Mesodermal cell (in vitro differentiated cells): ENCODE data around the gene ZNF385D.
"Not testable (repeated sequence)": the region's sequence is repeated elsewhere in the genome, so short reads cannot be mapped to it uniquely, and the experiment has no call there.

Source experiments
- H3K27ac ChIP-seq: 2 replicates; pipeline ENCODE4 v1.7.0; 2013; ENCODE audit warnings: mild to moderate bottlenecking, low read depth, low read length, moderate library complexity; ENCODE audit not compliant: severe bottlenecking
- H3K36me3 ChIP-seq: 2 replicates; pipeline ENCODE4 v1.7.1; 2013; ENCODE audit warnings: mild to moderate bottlenecking, low read length, moderate library complexity; ENCODE audit not compliant: control insufficient read depth, insufficient read depth
- H3K4me1 ChIP-seq: one replicate; pipeline ENCODE4 v1.7.1; 2013; ENCODE audit warnings: mild to moderate bottlenecking, low read length; ENCODE audit not compliant: insufficient read depth, control insufficient read depth, poor library complexity, severe bottlenecking
- H3K4me3 ChIP-seq: 2 replicates; pipeline ENCODE4 v1.7.0; 2013; ENCODE audit warnings: low read length, control low read depth, mild to moderate bottlenecking; ENCODE audit not compliant: insufficient read depth, poor library complexity, severe bottlenecking; ENCODE audit errors: extremely low read depth
- H3K9me3 ChIP-seq: 2 replicates; pipeline ENCODE4 v1.7.1; 2013; ENCODE audit warnings: mild to moderate bottlenecking, low read length, moderate library complexity; ENCODE audit not compliant: control insufficient read depth
- WGBS, 2 experiments: methylation state at CpG; one replicate each; pipeline ENCODE4 v1.1.5; 2013; ENCODE audit warnings: missing lambda C conversion rate in 2 of 2; ENCODE audit not compliant: insufficient coverage in 2 of 2; 5-methylcytosine and 5-hydroxymethylcytosine counted together

ZNF385D gene

GRCh38 chr3:21524133-21524532 is 226.9 kb downstream of the ZNF385D start:
- WGBS, 2 experiments = 71% methylated on average over 1 of the region's 2 CpGs; no CpG with 5 or more reads in 1 of the 2 experiments
- Histone ChIP-seq H3K9me3 (no peaks in the 10 kb centered on the region), H3K27ac (no peak overlapping the region), H3K36me3 (no peaks in the 10 kb centered on the region), H3K4me3 (no peak overlapping the region), H3K4me1 (no peaks in the 10 kb centered on the region)

- 75 to 87% methylated on average over 2 to 3 of the region's 4 CpGs for WGBS, 2 experiments
- Histone ChIP-seq H3K9me3 (no peaks in the 10 kb centered on the region), H3K4me3 (no peak overlapping the region), H3K4me1 (no peaks in the 10 kb centered on the region), H3K27ac (no peak overlapping the region), H3K36me3 (no peaks in the 10 kb centered on the region)
Measured at GRCh38 chr3:21520106-21520963, 230.7 kb downstream of the ZNF385D start.

DNA sequence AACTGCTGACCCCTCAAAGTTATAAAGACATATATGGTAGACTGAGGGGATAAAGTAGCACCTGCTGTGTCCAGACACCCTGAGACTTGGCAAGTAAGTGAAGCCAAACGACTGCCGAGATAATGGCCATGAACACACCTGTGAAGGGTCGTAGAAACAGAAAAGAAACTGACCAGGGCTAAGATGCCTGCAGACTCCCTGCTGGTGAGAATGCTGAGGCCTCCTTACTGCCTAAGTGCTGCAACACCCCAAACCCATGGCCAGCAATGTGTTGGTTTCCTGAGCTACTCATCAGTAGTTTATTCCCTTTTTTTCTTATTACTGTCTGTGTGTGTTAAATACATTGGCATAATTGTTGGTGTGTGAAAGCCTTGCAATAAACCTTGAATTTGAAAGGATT is 233.8 kb downstream of the ZNF385D start:
- 40 to 82% methylated on average over 3 of the region's 3 CpGs for WGBS, 2 experiments
- Histone ChIP-seq H3K4me1 (no peaks in the 10 kb centered on the region), H3K9me3 (no peaks in the 10 kb centered on the region), H3K36me3 (no peaks in the 10 kb centered on the region), H3K27ac (no peak overlapping the region), H3K4me3 (no peak overlapping the region)

GRCh38 chr3:21515417-21515816 is 235.6 kb downstream of the ZNF385D start:
- Histone ChIP-seq H3K27ac (no peak overlapping the region), H3K4me1 (no peaks in the 10 kb centered on the region), H3K4me3 (no peak overlapping the region), H3K36me3 (no peaks in the 10 kb centered on the region), H3K9me3 (no peaks in the 10 kb centered on the region)
- no CpG with 5 or more reads among the region's 1 CpG for WGBS, 2 experiments

DNA sequence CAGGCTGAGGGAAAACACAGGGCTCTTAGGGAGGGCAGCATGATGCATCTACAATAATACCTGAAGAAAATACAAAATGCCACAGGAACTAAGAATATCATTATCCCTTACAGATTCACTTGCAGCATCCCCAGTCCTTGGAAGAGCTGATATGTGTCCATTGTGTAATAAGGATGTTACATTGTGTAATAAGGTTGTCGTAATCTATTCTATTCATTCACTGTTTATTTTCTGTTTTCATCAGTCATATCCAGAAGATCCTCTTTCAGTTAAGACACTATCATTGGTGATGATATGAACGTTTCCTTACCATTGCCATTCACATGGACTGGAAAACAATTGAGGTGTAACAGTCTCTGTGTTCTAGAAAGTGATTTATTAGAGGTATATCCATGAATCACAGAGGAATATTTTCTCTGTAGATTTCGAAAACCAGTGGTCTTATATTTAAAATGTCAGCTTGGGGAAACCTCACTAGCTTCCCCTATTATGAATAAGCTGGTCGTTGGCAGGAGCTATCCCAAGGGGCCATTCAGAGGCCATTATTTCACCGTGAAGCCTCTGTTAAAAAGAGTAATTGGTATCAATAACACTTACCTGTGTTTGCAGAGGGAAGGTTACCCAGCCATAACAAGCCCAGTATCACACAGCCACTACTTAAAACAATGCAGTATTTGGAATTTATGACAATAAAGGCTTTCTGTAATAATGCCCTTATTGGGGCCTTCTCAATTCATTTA is 241.1 kb downstream of the ZNF385D start:
- no peak overlapping the region for H3K4me3 ChIP-seq

DNA sequence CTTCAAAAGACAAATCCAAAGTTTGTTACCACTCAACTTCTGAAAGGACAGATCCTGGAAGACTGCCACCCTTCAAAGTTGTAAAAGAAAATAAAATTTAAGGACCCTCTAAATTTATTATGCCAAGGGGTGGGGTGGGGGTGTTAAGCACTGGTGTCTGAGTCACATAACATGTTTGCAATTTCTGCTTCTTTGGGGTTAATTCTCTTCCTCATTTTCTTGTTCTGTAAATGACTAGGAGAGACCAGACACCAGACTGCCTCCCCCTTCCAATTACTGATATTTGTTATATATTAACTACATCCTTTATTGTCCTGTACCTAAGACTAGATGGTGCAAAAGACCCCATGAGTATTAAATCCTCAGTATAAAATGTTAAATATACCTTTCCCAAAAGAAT is 242.8 kb downstream of the ZNF385D start:
- no peaks in the 10 kb centered on the region for H3K4me1 ChIP-seq

More for the DNA sequence above, 241.1 kb downstream of the ZNF385D start:
- WGBS, 2 experiments = 60% methylated on average over 1 of the region's 5 CpGs; no CpG with 5 or more reads in 1 of the 2 experiments
- H3K27ac ChIP-seq = no peak overlapping the region
- H3K4me1 ChIP-seq = no peaks in the 10 kb centered on the region
- H3K36me3 ChIP-seq = no peaks in the 10 kb centered on the region
- H3K9me3 ChIP-seq = no peaks in the 10 kb centered on the region

GRCh38 chr3:21505711-21506460 is 245.1 kb downstream of the ZNF385D start:
- WGBS, 2 experiments = 83 to 100% methylated on average over 1 to 2 of the region's 4 CpGs
- no peak overlapping the region for H3K4me3 ChIP-seq
- no peaks in the 10 kb centered on the region for H3K4me1 ChIP-seq
- no peaks in the 10 kb centered on the region for H3K9me3 ChIP-seq
- no peaks in the 10 kb centered on the region for H3K36me3 ChIP-seq
- no peak overlapping the region for H3K27ac ChIP-seq

More for the DNA sequence above, 242.8 kb downstream of the ZNF385D start:
- H3K36me3 ChIP-seq = no peaks in the 10 kb centered on the region
- no peak overlapping the region for H3K27ac ChIP-seq
- H3K9me3 ChIP-seq = no peaks in the 10 kb centered on the region
- H3K4me3 ChIP-seq = no peak overlapping the region

- 50 to 56% methylated on average over 1 of the region's 1 CpG for WGBS, 2 experiments
- no peaks in the 10 kb centered on the region for H3K9me3 ChIP-seq
Measured at GRCh38 chr3:21502656-21503055, 248.4 kb downstream of the ZNF385D start.

DNA sequence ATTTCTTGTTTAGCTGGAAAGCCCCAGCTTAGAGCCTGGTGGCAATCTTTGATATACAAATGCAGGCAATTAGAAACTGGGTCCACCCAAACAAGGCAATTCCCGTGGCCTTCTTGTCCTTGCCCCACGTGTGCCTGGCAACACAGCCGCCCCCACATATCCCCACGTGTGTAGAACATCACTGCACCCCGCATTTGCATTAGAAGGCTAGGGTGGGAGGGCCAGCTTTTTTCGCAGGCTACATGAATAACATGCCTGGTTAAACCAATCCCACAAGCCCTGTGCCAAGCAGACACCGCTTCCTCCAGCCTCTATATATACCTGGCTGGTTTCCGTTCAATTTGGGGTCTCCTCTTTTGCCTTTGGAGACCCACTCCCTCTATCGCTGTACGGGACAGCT is 250.2 kb downstream of the ZNF385D start:
- Histone ChIP-seq H3K4me1 (no peaks in the 10 kb centered on the region), H3K4me3 (no peak overlapping the region), H3K9me3 (no peaks in the 10 kb centered on the region), H3K27ac (no peak overlapping the region), H3K36me3 (no peaks in the 10 kb centered on the region)
- 82 to 87% methylated on average over 5 to 8 of the region's 10 CpGs for WGBS, 2 experiments

More at GRCh38 chr3:21502656-21503055, 248.4 kb downstream of the ZNF385D start:
- H3K36me3 ChIP-seq = no peaks in the 10 kb centered on the region
- H3K4me3 ChIP-seq = no peak overlapping the region
- no peak overlapping the region for H3K27ac ChIP-seq
- H3K4me1 ChIP-seq = no peaks in the 10 kb centered on the region

GRCh38 chr3:21490671-21491070 is 260.3 kb downstream of the ZNF385D start:
- not testable (repeated sequence) for H3K4me1 ChIP-seq, H3K4me3 ChIP-seq, H3K9me3 ChIP-seq, H3K27ac ChIP-seq, H3K36me3 ChIP-seq
- no CpG with 5 or more reads among the region's 3 CpGs for WGBS, 2 experiments
